GM23338 (cell line): ENCODE measurements around the gene ZNF784. TPM values are rescaled to one million over a fixed set of nuclear protein-coding genes. Genes with fewer than 3 reads are reported as not detected.

Experiments
- ATAC-seq: fragments of 200-7000 bp; cut with Tn5 transposase; 3 replicates; pipeline ENCODE4 v1.9.1; 2020
- DNase-seq: peaks from one replicate; pipeline ENCODE4 v3.0.0-alpha.2; 2015; ENCODE audit warnings: low spot score
- H2AFZ ChIP-seq: fragments of 200-600 bp; sonication (generic); 2 replicates; pipeline ENCODE4 v1.8.0; 2016; ENCODE audit warnings: antibody characterized with exemption, mild to moderate bottlenecking, moderate library complexity
- H3F3A ChIP-seq: fragments of 200-600 bp; sonication (generic); replicated peaks from 2 replicates; pipeline ENCODE4 v1.8.0; 2017; ENCODE audit warnings: antibody characterized with exemption, mixed run types, low read depth
- H3K27ac ChIP-seq: fragments of 200-600 bp; sonication (generic); 2 replicates; pipeline ENCODE4 v1.6.1; 2016; ENCODE audit warnings: low read depth
- H3K27me3 ChIP-seq: fragments of 200-600 bp; sonication (generic); 2 replicates; pipeline ENCODE4 v1.8.0; 2016; ENCODE audit warnings: mild to moderate bottlenecking, mixed run types, moderate library complexity; ENCODE audit not compliant: insufficient read depth
- H3K36me3 ChIP-seq: fragments of 200-600 bp; sonication (generic); 2 replicates; pipeline ENCODE4 v1.8.0; 2016; ENCODE audit warnings: mild to moderate bottlenecking; ENCODE audit not compliant: insufficient read depth
- H3K4me1 ChIP-seq: fragments of 200-600 bp; sonication (generic); 2 replicates; pipeline ENCODE4 v1.8.0; 2016; ENCODE audit warnings: mild to moderate bottlenecking, moderate library complexity; ENCODE audit not compliant: insufficient read depth
- H3K4me2 ChIP-seq: fragments of 200-600 bp; sonication (generic); 2 replicates; pipeline ENCODE4 v1.7.1; 2017; ENCODE audit warnings: mixed run types
- H3K4me3 ChIP-seq: fragments of 200-600 bp; sonication (generic); 2 replicates; pipeline ENCODE4 v1.6.1; 2016; ENCODE audit warnings: mixed run types
- H3K79me2 ChIP-seq: fragments of 200-600 bp; sonication (generic); replicated peaks from 2 replicates; pipeline ENCODE4 v1.8.0; 2017; ENCODE audit warnings: mild to moderate bottlenecking; ENCODE audit not compliant: insufficient read depth
- H3K9me2 ChIP-seq: fragments of 200-600 bp; sonication (generic); 2 replicates; pipeline ENCODE4 v1.8.0; 2017; ENCODE audit not compliant: insufficient read depth
- H4K20me1 ChIP-seq: fragments of 200-600 bp; sonication (generic); replicated peaks from 2 replicates; pipeline ENCODE4 v1.8.0; 2017; ENCODE audit warnings: mild to moderate bottlenecking; ENCODE audit not compliant: insufficient read depth
- H3K27ac Mint-ChIP-seq: 2 replicates; pipeline ENCODE4 v1.8.0; 2020; ENCODE audit warnings: inconsistent platforms, mild to moderate bottlenecking, moderate library complexity, mixed read lengths
- H3K27me3 Mint-ChIP-seq: 3 replicates; pipeline ENCODE4 v1.8.0; 2022; ENCODE audit warnings: low read depth, mild to moderate bottlenecking, moderate library complexity, mixed read lengths, inconsistent platforms; ENCODE audit not compliant: insufficient read depth, poor library complexity
- H3K36me3 Mint-ChIP-seq: 3 replicates; pipeline ENCODE4 v1.8.0; 2021; ENCODE audit warnings: low read depth, mild to moderate bottlenecking, inconsistent platforms, moderate library complexity, mixed read lengths
- H3K4me1 Mint-ChIP-seq: 3 replicates; pipeline ENCODE4 v1.8.0; 2020; ENCODE audit warnings: mild to moderate bottlenecking, inconsistent platforms, mixed read lengths
- H3K4me3 Mint-ChIP-seq: 3 replicates; pipeline ENCODE4 v1.8.0; 2021; ENCODE audit warnings: moderate library complexity, mild to moderate bottlenecking, inconsistent platforms, mixed read lengths
- H3K9me3 Mint-ChIP-seq: 3 replicates; pipeline ENCODE4 v1.8.0; 2020; ENCODE audit warnings: moderate library complexity, mild to moderate bottlenecking, inconsistent platforms, mixed read lengths
- EZH2phosphoT487 ChIP-seq: fragments of 200-600 bp; sonication (generic); IDR thresholded peaks from one replicate; pipeline ENCODE4 v1.8.1; 2018; ENCODE audit warnings: antibody characterized with exemption; ENCODE audit not compliant: unreplicated experiment
- NANOG ChIP-seq: IDR thresholded peaks from 2 replicates; pipeline ENCODE4 v1.6.1; 2016; ENCODE audit warnings: antibody characterized with exemption, borderline replicate concordance
- ZNF114 ChIP-seq: fragments of 250-450 bp; sonication (Bioruptor Pico); IDR thresholded peaks from 2 replicates; pipeline ENCODE4 v1.5.0; 2020; ENCODE audit warnings: mild to moderate bottlenecking, moderate library complexity
- polyA plus RNA-seq: library from polyadenylated mRNA; unstranded; fragments of >200 nt; fragmentation: Nextera tagmentation; extraction: Ambion mirVana; gene quantifications from 2 replicates; pipeline ENCODE4 v1.2.1, GENCODE V29; 2016
- total RNA-seq: library from RNA; depleted of rRNA; stranded (reverse); fragments of >200 nt; shearing (Covaris generic); gene quantifications from 2 replicates; pipeline ENCODE4 v1.2.3, GENCODE V29; 2014
- TF ChIP-seq, protein P1 (sequence below): fragments of 250-450 bp; sonication (Bioruptor Pico); IDR thresholded peaks from 2 replicates; pipeline ENCODE4 v1.5.0; 2020; ENCODE audit warnings: mild to moderate bottlenecking, moderate library complexity
- TF ChIP-seq, protein P2 (sequence below), 2 experiments: fragments of 200-600 bp in 1 of 2; sonication (generic) in 1 of 2; conservative IDR thresholded peaks; 2 replicates each; pipeline versions ENCODE4 v1.5.1 to v1.6.1; 2016 to 2017; ENCODE audit warnings: antibody characterized with exemption in 2 of 2, low read depth in 2 of 2, mild to moderate bottlenecking in 2 of 2, moderate library complexity in 1 of 2

The ZNF784 gene
- total and polyA plus RNA-seq, 2 experiments from 2014 or later: 1.5 to 6.7 TPM

DNA sequence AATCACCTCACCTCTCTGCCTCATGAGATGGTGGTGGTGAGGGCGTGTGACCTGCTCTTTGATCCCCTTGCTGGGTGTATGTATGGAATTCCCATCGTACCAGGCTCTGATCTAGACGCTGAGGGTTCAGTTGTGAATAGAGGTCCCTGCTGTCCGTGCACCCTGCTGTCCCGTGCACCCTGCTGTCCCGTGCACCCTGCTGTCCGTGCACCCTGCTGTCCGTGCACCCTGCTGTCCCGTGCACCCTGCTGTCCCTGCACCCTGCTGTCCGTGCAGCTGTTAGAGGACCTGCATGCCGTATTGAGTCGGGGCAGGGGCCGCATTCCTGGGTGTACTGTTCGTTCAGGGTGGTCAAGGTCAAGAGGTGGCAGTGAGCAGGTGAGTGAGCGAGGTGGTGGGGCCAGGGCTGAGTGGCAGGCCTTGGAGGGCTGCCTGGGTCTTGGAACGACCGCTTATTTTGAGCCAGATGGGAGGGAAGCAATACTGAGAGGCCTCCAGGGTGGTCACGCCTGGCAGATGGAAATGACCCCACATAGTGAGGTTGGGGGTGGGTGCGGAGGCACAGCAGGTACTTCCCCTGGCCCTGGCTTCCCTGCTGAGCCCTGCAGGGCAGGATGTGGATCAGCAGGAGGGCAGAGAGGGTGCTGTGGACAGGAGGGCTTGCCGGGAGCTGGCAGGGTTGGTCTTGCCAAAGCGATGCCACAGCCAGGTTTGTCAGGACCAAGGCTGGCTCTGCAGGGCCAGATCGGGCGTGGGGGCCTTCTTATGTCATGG, 46.1 kb upstream of the ZNF784 start:
- H3K27me3 ChIP-seq: no peaks in the 10 kb centered on the region
- peaks cover 21% of the 10 kb centered on the region for H3K4me1 ChIP-seq
- peaks cover 33% of the 10 kb centered on the region for H3K4me1 Mint-ChIP-seq
- H3K27ac Mint-ChIP-seq: peak overlapping the region; percentile 16; the same call in 1 of the 2 replicates
- peak overlapping the region; percentile 23; the same call in 2 of the 3 replicates for H3K4me3 Mint-ChIP-seq
- H3K27me3 Mint-ChIP-seq: peaks cover 43% of the 10 kb centered on the region
- H3K9me3 Mint-ChIP-seq: peaks cover 6% of the 10 kb centered on the region; the same call in 2 of the 3 replicates
- H3K9me2 ChIP-seq: no peaks in the 10 kb centered on the region
- DNase-seq (no peak), ATAC-seq (no peak)
- peaks cover 69% of the 10 kb centered on the region for H3K79me2 ChIP-seq
- TF ChIP-seq, protein P1, sequence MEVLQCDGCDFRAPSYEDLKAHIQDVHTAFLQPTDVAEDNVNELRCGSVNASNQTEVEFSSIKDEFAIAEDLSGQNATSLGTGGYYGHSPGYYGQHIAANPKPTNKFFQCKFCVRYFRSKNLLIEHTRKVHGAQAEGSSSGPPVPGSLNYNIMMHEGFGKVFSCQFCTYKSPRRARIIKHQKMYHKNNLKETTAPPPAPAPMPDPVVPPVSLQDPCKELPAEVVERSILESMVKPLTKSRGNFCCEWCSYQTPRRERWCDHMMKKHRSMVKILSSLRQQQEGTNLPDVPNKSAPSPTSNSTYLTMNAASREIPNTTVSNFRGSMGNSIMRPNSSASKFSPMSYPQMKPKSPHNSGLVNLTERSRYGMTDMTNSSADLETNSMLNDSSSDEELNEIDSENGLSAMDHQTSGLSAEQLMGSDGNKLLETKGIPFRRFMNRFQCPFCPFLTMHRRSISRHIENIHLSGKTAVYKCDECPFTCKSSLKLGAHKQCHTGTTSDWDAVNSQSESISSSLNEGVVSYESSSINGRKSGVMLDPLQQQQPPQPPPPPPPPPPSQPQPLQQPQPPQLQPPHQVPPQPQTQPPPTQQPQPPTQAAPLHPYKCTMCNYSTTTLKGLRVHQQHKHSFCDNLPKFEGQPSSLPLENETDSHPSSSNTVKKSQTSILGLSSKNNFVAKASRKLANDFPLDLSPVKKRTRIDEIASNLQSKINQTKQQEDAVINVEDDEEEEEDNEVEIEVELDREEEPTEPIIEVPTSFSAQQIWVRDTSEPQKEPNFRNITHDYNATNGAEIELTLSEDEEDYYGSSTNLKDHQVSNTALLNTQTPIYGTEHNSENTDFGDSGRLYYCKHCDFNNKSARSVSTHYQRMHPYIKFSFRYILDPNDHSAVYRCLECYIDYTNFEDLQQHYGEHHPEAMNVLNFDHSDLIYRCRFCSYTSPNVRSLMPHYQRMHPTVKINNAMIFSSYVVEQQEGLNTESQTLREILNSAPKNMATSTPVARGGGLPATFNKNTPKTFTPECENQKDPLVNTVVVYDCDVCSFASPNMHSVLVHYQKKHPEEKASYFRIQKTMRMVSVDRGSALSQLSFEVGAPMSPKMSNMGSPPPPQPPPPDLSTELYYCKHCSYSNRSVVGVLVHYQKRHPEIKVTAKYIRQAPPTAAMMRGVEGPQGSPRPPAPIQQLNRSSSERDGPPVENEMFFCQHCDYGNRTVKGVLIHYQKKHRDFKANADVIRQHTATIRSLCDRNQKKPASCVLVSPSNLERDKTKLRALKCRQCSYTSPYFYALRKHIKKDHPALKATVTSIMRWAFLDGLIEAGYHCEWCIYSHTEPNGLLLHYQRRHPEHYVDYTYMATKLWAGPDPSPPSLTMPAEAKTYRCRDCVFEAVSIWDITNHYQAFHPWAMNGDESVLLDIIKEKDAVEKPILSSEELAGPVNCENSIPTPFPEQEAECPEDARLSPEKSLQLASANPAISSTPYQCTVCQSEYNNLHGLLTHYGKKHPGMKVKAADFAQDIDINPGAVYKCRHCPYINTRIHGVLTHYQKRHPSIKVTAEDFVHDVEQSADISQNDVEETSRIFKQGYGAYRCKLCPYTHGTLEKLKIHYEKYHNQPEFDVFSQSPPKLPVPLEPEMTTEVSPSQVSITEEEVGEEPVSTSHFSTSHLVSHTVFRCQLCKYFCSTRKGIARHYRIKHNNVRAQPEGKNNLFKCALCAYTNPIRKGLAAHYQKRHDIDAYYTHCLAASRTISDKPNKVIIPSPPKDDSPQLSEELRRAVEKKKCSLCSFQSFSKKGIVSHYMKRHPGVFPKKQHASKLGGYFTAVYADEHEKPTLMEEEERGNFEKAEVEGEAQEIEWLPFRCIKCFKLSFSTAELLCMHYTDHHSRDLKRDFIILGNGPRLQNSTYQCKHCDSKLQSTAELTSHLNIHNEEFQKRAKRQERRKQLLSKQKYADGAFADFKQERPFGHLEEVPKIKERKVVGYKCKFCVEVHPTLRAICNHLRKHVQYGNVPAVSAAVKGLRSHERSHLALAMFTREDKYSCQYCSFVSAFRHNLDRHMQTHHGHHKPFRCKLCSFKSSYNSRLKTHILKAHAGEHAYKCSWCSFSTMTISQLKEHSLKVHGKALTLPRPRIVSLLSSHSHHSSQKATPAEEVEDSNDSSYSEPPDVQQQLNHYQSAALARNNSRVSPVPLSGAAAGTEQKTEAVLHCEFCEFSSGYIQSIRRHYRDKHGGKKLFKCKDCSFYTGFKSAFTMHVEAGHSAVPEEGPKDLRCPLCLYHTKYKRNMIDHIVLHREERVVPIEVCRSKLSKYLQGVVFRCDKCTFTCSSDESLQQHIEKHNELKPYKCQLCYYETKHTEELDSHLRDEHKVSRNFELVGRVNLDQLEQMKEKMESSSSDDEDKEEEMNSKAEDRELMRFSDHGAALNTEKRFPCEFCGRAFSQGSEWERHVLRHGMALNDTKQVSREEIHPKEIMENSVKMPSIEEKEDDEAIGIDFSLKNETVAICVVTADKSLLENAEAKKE (CRISPR knock-in tag): no peak
- no peak for TF ChIP-seq ZNF114 (CRISPR knock-in tag)
- H2AFZ ChIP-seq: no peak overlapping the region
- peaks cover 17% of the 10 kb centered on the region for H3K36me3 ChIP-seq
- no peak overlapping the region for H3K4me3 ChIP-seq
- peaks cover 42% of the 10 kb centered on the region for H3F3A ChIP-seq
- H3K27ac ChIP-seq: peak overlapping the region; percentile 90
- peaks cover 37% of the 10 kb centered on the region for H4K20me1 ChIP-seq
- H3K36me3 Mint-ChIP-seq: peaks cover 85% of the 10 kb centered on the region
- no peak overlapping the region for H3K4me2 ChIP-seq

DNA sequence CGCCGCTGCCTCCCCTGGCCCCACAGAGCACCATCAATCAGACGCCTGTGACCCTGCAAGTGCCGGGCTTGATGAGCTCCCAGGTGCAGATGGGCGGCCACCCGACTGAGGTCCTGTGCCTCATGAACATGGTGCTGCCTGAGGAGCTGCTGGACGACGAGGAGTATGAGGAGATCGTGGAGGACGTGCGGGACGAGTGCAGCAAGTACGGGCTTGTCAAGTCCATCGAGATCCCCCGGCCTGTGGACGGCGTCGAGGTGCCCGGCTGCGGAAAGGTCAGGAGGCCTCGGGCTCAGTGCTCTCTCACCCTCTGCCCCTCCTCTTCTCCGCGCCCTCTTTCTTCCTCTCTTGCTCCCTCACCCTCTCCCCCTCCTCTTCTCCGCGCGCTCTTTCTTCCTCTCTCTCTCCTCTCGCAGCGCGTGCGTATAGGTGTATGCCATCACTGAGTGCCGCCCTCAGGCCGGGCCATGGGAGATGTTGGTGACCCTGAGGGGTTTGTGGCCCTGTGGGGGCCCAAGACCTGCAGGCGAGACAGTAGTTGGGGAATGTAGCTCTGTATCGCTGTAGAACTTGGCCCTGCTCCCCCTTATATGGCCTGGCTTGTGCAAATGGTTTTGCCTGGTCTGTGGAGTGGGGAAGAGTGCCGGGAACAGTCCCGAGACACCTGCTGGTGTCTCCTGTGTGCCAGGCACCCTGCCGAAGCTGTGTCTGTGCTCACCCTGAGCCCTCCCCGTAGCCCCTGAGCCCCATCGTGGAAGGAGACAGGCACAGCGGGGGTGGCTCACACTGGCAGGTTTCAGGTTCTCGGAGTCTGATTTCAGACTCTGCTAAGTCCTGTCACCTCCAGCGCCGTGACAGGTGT, 45.3 kb upstream of the ZNF784 start:
- TF ChIP-seq EZH2phosphoT487 (no peak), NANOG (no peak)
- TF ChIP-seq, protein P2, sequence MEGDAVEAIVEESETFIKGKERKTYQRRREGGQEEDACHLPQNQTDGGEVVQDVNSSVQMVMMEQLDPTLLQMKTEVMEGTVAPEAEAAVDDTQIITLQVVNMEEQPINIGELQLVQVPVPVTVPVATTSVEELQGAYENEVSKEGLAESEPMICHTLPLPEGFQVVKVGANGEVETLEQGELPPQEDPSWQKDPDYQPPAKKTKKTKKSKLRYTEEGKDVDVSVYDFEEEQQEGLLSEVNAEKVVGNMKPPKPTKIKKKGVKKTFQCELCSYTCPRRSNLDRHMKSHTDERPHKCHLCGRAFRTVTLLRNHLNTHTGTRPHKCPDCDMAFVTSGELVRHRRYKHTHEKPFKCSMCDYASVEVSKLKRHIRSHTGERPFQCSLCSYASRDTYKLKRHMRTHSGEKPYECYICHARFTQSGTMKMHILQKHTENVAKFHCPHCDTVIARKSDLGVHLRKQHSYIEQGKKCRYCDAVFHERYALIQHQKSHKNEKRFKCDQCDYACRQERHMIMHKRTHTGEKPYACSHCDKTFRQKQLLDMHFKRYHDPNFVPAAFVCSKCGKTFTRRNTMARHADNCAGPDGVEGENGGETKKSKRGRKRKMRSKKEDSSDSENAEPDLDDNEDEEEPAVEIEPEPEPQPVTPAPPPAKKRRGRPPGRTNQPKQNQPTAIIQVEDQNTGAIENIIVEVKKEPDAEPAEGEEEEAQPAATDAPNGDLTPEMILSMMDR (conservative IDR thresholded peaks at IDR 0.05; ENCODE audit: low read depth in 2 of 2): no peak
- H3K4me3 Mint-ChIP-seq: no peak overlapping the region
- H3K4me1 Mint-ChIP-seq: peaks cover 33% of the 10 kb centered on the region

More for the DNA sequence above, 45.3 kb upstream of the ZNF784 start:
- Histone ChIP-seq H2AFZ (no peak overlapping the region), H3K79me2 (peaks cover 70% of the 10 kb centered on the region), H3K9me2 (no peaks in the 10 kb centered on the region), H3K36me3 (peaks cover 20% of the 10 kb centered on the region), H3F3A (peaks cover 42% of the 10 kb centered on the region), H3K27ac (no peak overlapping the region), H4K20me1 (peaks cover 37% of the 10 kb centered on the region), H3K4me1 (peaks cover 21% of the 10 kb centered on the region), H3K4me3 (no peak overlapping the region), H3K4me2 (no peak overlapping the region), H3K27me3 (no peaks in the 10 kb centered on the region)
- DNase-seq (no peak), ATAC-seq (no peak)
- no peak overlapping the region; the same call in 1 of the 2 replicates for H3K27ac Mint-ChIP-seq
- H3K36me3 Mint-ChIP-seq: peaks cover 89% of the 10 kb centered on the region
- peaks cover 5% of the 10 kb centered on the region; the same call in 1 of the 3 replicates for H3K9me3 Mint-ChIP-seq
- peaks cover 42% of the 10 kb centered on the region for H3K27me3 Mint-ChIP-seq
